Parathyroid adenoma (tissue), 2 donors: ENCODE results near the gene RAPGEF4.

ENCODE experiments used
- H2AFZ ChIP-seq: fragments of 300-600 bp; sonication (generic); one replicate; pipeline ENCODE4 v1.7.0; 2017; ENCODE audit warnings: antibody characterized with exemption, mild to moderate bottlenecking
- H3K27ac ChIP-seq: fragments of 300-600 bp; sonication (generic); one replicate; pipeline ENCODE4 v1.7.0; 2017
- H3K27me3 ChIP-seq: fragments of 300-600 bp; sonication (generic); one replicate; pipeline ENCODE4 v1.7.0; 2017; ENCODE audit warnings: low read length; ENCODE audit not compliant: control insufficient read depth, insufficient read depth
- H3K36me3 ChIP-seq: fragments of 300-600 bp; sonication (generic); one replicate; pipeline ENCODE4 v1.7.0; 2017; ENCODE audit warnings: low read length; ENCODE audit not compliant: control insufficient read depth, insufficient read depth
- H3K4me1 ChIP-seq: fragments of 300-600 bp; sonication (generic); one replicate; pipeline ENCODE4 v1.7.0; 2017; ENCODE audit warnings: control low read depth
- H3K4me2 ChIP-seq: fragments of 300-600 bp; sonication (generic); one replicate; pipeline ENCODE4 v1.7.0; 2017; ENCODE audit warnings: low read length
- H3K4me3 ChIP-seq: fragments of 300-600 bp; sonication (generic); one replicate; pipeline ENCODE4 v1.7.0; 2017; ENCODE audit warnings: low read depth, low read length
- H3K79me2 ChIP-seq: fragments of 300-600 bp; sonication (generic); one replicate; pipeline ENCODE4 v1.7.0; 2017; ENCODE audit warnings: control low read depth
- H3K9ac ChIP-seq: fragments of 300-600 bp; sonication (generic); one replicate; pipeline ENCODE4 v1.7.0; 2017; ENCODE audit warnings: mild to moderate bottlenecking
- H3K9me3 ChIP-seq: fragments of 300-600 bp; sonication (generic); one replicate; pipeline ENCODE4 v1.7.0; 2017; ENCODE audit warnings: low read length; ENCODE audit not compliant: control insufficient read depth
- TF ChIP-seq, protein P1 (sequence below): fragments of 300-600 bp; sonication (generic); IDR thresholded peaks from one replicate; pipeline ENCODE4 v1.7.0; 2017; ENCODE audit warnings: antibody characterized with exemption, mild to moderate bottlenecking
- donor health status: primary hyperparathyroidism.

The RAPGEF4 gene

DNA sequence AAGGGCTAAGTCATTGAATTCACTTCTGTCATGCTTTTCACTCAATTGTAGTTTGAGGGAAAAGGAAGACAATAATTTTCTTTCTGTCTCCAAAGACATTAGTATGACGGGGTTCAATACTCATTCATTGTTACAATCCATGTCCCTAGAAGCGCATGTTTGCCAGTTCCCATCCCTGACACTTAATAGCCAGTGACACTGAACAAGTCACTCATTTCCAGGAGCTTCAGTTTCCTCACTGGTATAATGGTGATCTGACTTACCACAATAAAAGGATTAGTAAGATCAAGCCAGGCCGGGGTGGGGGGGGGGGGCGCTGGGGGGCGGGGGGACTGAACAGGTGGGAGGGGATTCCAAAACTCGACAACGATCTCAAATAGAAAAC lies 195.2 kb downstream of the RAPGEF4 start:
- Histone ChIP-seq H3K79me2 (no peaks in the 10 kb centered on the region), H3K27ac (peak overlapping the region; percentile 30)

DNA sequence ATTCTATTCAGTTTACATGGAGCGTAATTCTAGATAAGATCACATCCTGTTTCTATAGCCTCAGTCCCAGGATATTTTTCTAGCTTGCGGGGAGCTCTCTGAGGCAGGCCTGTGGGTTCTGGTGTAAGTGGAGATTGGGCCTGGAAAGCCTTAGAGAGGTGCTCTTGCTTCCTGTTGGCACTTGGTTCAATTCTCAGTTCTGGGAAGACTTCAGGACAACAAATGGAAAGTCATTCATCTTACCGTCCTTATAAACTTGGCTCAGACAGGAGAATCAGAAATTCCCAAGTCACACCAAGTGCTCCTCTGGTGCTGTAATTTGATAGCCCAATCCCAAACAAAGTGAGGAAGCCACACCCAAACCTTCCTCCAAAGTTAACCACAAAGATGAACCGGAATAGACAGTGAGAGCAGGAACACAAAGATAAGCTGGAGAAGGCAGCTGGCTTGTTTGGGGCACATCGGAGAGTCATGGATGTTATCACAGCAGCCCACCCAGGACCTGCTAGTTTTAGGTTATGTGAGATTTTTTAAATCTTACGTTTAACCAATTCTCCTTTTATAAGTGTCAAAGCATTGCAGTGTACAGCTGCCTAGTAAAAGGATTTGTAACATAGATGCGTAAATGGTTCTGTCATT lies 195.7 kb downstream of the RAPGEF4 start:
- H2AFZ ChIP-seq: peak overlapping the region; percentile 80
- H3K27me3 ChIP-seq: no peaks in the 10 kb centered on the region
- H3K4me3 ChIP-seq: no peak overlapping the region
- H3K9me3 ChIP-seq: no peaks in the 10 kb centered on the region
- H3K36me3 ChIP-seq: no peaks in the 10 kb centered on the region
- no peak overlapping the region for H3K9ac ChIP-seq
- H3K4me2 ChIP-seq: peak overlapping the region; percentile 16
- peaks cover 5% of the 10 kb centered on the region for H3K4me1 ChIP-seq
- TF ChIP-seq, protein P1, sequence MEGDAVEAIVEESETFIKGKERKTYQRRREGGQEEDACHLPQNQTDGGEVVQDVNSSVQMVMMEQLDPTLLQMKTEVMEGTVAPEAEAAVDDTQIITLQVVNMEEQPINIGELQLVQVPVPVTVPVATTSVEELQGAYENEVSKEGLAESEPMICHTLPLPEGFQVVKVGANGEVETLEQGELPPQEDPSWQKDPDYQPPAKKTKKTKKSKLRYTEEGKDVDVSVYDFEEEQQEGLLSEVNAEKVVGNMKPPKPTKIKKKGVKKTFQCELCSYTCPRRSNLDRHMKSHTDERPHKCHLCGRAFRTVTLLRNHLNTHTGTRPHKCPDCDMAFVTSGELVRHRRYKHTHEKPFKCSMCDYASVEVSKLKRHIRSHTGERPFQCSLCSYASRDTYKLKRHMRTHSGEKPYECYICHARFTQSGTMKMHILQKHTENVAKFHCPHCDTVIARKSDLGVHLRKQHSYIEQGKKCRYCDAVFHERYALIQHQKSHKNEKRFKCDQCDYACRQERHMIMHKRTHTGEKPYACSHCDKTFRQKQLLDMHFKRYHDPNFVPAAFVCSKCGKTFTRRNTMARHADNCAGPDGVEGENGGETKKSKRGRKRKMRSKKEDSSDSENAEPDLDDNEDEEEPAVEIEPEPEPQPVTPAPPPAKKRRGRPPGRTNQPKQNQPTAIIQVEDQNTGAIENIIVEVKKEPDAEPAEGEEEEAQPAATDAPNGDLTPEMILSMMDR: no peak
- H3K79me2 ChIP-seq: no peaks in the 10 kb centered on the region
- peak overlapping the region; percentile 43 for H3K27ac ChIP-seq

More for the DNA sequence above, 195.2 kb downstream of the RAPGEF4 start:
- TF ChIP-seq, protein P1: no peak
- Histone ChIP-seq H3K9ac (no peak overlapping the region), H2AFZ (peak overlapping the region; percentile 80), H3K27me3 (no peaks in the 10 kb centered on the region), H3K4me1 (peaks cover 5% of the 10 kb centered on the region), H3K36me3 (no peaks in the 10 kb centered on the region), H3K9me3 (no peaks in the 10 kb centered on the region), H3K4me2 (no peak overlapping the region), H3K4me3 (no peak overlapping the region)

DNA sequence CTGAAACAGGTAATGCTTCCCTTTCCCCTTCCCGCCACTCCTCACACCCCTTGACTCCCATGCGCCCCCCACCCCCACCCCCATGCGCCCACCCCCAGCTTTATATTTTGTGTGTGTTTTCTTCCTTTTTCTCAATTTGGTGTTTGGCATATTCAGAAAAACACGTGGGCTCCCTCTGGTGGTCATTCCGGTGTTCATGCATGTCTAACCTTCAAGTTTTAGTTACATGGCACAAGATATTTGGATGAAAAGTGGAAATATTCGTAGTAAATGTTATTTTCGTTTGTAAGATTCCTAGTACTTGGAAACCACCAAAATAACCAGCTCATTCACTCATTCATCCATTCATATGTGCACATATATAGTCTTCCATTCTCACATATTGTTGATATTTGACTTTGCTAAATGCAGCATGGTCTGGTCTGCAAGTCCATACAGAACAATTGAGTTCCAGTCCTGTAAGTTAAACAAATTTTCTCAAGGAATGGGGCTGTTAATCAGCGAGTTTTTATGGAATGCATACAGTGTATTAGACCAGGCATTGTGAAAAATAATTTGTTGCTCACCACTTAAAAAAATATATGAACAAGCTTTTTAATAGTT lies 196.4 kb downstream of the RAPGEF4 start:
- no peaks in the 10 kb centered on the region for H3K27me3 ChIP-seq
- H3K4me1 ChIP-seq: peaks cover 5% of the 10 kb centered on the region
- no peaks in the 10 kb centered on the region for H3K79me2 ChIP-seq
- no peaks in the 10 kb centered on the region for H3K9me3 ChIP-seq
- H3K4me2 ChIP-seq: no peak overlapping the region
- no peak overlapping the region for H3K9ac ChIP-seq
- H3K4me3 ChIP-seq: no peak overlapping the region
- H3K36me3 ChIP-seq: no peaks in the 10 kb centered on the region
- no peak overlapping the region for H3K27ac ChIP-seq
- no peak overlapping the region for H2AFZ ChIP-seq
- TF ChIP-seq, protein P1: peak; percentile 70

DNA sequence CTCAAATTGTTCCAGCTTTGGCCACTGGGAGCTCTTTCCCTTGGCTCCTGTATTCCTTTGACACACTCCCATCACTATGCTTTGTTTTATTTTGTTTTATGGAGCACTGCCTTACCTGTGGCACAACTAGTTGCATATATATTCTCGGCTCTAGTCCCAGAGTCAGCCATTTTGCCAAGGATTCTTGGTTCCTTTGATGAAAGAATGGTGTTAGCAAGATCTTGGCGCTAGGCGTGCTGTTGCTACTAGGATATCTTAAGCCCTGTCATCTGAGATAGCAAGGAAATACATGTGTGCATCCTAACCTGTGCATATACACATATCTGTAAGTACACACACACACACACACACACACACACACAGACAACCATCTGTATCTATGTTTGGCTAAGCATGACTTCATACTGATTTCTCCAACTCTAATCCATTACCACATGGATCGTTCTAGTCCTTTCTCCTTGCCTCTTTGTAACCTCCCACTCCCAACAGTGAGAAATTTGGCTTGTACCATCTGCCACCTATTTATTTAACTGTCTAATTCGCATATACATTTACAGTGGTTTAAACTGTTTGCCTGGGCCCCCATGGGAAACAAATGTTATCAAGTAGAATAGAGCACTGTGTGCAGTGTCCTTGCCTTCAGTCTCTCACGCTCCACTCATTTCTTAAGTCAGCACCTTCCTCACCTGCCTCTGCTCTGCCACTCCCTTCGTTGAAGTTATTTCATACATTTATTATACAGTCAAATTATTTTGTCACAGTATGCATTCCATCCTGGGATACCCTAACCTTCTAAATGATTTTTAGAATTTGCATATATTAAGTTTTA lies 202.5 kb downstream of the RAPGEF4 start:
- H3K9me3 ChIP-seq: no peaks in the 10 kb centered on the region
- H3K9ac ChIP-seq: no peak overlapping the region
- H3K79me2 ChIP-seq: no peaks in the 10 kb centered on the region
- TF ChIP-seq, protein P1: no peak
- H3K27me3 ChIP-seq: no peaks in the 10 kb centered on the region
- H3K4me3 ChIP-seq: no peak overlapping the region
- H2AFZ ChIP-seq: no peak overlapping the region
- no peaks in the 10 kb centered on the region for H3K36me3 ChIP-seq
- no peak overlapping the region for H3K27ac ChIP-seq
- H3K4me1 ChIP-seq: no peaks in the 10 kb centered on the region
- no peak overlapping the region for H3K4me2 ChIP-seq
